Stimulated activated CD8-positive, alpha-beta memory T cell treated with anti-CD3 and anti-CD28 coated beads, Interleukin-12 subunit alpha, Interleukin-12 subunit beta, amount 100 ng/mL, for 4 hours (primary cell): ENCODE data around the gene HTR3B.

Experiments used
- DNase-seq: peaks from one replicate; pipeline ENCODE4 v3.0.0-alpha.2; 2020; ENCODE audit warnings: low read depth

The HTR3B gene

GRCh38 chr11:113991170-113991569 lies 86.6 kb downstream of the HTR3B start:
- DNase-seq, result no peak

- no peak for DNase-seq
These were observed 87.3 kb downstream of the HTR3B start for GRCh38 chr11:113991718-113992458.

GRCh38 chr11:113992459-113993110 lies 88.0 kb downstream of the HTR3B start:
- DNase-seq, result no peak

GRCh38 chr11:113994077-113994954 lies 89.7 kb downstream of the HTR3B start:
- DNase-seq, result no peak
